ENCODE results near the gene ADAM33.

Gene ADAM33

GRCh38 chr20:3707508-3707899 is 25.7 kb upstream of the ADAM33 start:
- no peak overlapping the region for H3K27ac ChIP-seq
- no peak for TF ChIP-seq ZFX (IDR thresholded peaks at IDR 0.05; ENCODE audit: borderline replicate concordance)
- TF ChIP-seq CTCF (IDR thresholded peaks at IDR 0.05) = no peak

GRCh38 chr20:3706774-3707507 is 25.1 kb upstream of the ADAM33 start:
- TF ChIP-seq CTCF (IDR thresholded peaks at IDR 0.05) (no peak), ZFX (IDR thresholded peaks at IDR 0.05; ENCODE audit: borderline replicate concordance) (no peak)
- no peak overlapping the region for H3K27ac ChIP-seq

- no peak for TF ChIP-seq CTCF (IDR thresholded peaks at IDR 0.05)
- no peak for TF ChIP-seq ZFX (IDR thresholded peaks at IDR 0.05; ENCODE audit: borderline replicate concordance)
- no peak overlapping the region for H3K27ac ChIP-seq
Measured at GRCh38 chr20:3705970-3706739, 24.3 kb upstream of the ADAM33 start.

- H3K27ac ChIP-seq = no peak overlapping the region
- no peak for TF ChIP-seq CTCF (IDR thresholded peaks at IDR 0.05)
- no peak for TF ChIP-seq ZFX (IDR thresholded peaks at IDR 0.05; ENCODE audit: borderline replicate concordance)
Measured at GRCh38 chr20:3705491-3705969, 23.7 kb upstream of the ADAM33 start.

GRCh38 chr20:3704087-3704486 is 22.3 kb upstream of the ADAM33 start:
- no peak overlapping the region for H3K27ac ChIP-seq
- no peak for TF ChIP-seq CTCF (IDR thresholded peaks at IDR 0.05)
- TF ChIP-seq ZFX (IDR thresholded peaks at IDR 0.05; ENCODE audit: borderline replicate concordance) = no peak

- no peak for TF ChIP-seq CTCF (IDR thresholded peaks at IDR 0.05)
- no peak for TF ChIP-seq ZFX (IDR thresholded peaks at IDR 0.05; ENCODE audit: borderline replicate concordance)
- no peak overlapping the region for H3K27ac ChIP-seq
Measured at GRCh38 chr20:3702611-3703391, 21.0 kb upstream of the ADAM33 start.
